ENCODE results near the gene GPR63. TPM values are rescaled to one million over a fixed set of nuclear protein-coding genes. Genes with fewer than 3 reads are reported as not detected.

Gene GPR63
- total and polyA plus RNA-seq, 2 of the 13 experiments (the other 11 are each of a cell fraction or from before 2014, with no cell fraction given): 0.01 to 0.02 TPM

- in situ Hi-C loops (cut with HindIII; ENCODE audit: extremely low pct_ligation_motif_present, low pct_unique_long_range_greater_than_20kb) (no loop called here), intact Hi-C loops (cut with micrococcal nuclease; ENCODE audit: unreplicated experiment) (no loop called here)
- H3K9ac ChIP-seq (ENCODE audit: insufficient read depth, low read depth, low read length): no peak overlapping the region
- H3K4me3 ChIP-seq (replicated peaks in 1 of 3; ENCODE audit: insufficient read depth in 1 of 3, low read depth in 2 of 3, low read length in 3 of 3): no peak overlapping the region
- no peak overlapping the region for H2AFZ ChIP-seq (ENCODE audit: low read length)
- no peak overlapping the region for H3K27ac ChIP-seq (ENCODE audit: extremely low read length, insufficient read depth, low read length)
- ATAC-seq (no peak), FAIRE-seq (no peak), DNase-seq (ENCODE audit: low spot score) (no peak)
- H3K36me3 ChIP-seq (replicated peaks in 1 of 2; ENCODE audit: control insufficient read depth in 1 of 2, insufficient read depth in 2 of 2, low read length in 2 of 2): no peaks in the 10 kb centered on the region
- no peaks in the 10 kb centered on the region for H4K20me1 ChIP-seq (ENCODE audit: insufficient read depth, low read length)
- H3K27me3 ChIP-seq (ENCODE audit: control insufficient read depth in 1 of 2, insufficient read depth in 2 of 2, low read length in 2 of 2): no peaks in the 10 kb centered on the region
- no peak for TF ChIP-seq RFX5 (IDR thresholded peaks at IDR 0.05; ENCODE audit: low read depth, low read length)
- no peak for TF ChIP-seq GRHL1 (CRISPR knock-in tag; conservative IDR thresholded peaks at IDR 0.05)
- no peak for TF ChIP-seq CBFB (CRISPR knock-in tag; IDR thresholded peaks at IDR 0.05)
- TF ChIP-seq KLF9 (CRISPR knock-in tag; IDR thresholded peaks at IDR 0.05; ENCODE audit: low read depth): no peak
- TF ChIP-seq ELF1 (CRISPR knock-in tag; IDR thresholded peaks at IDR 0.05): no peak
- TF ChIP-seq KLF13 (CRISPR knock-in tag; IDR thresholded peaks at IDR 0.05): no peak
- TF ChIP-seq ZNF558 (CRISPR knock-in tag; IDR thresholded peaks at IDR 0.05; ENCODE audit: borderline replicate concordance): no peak
- TF ChIP-seq BRF2 (CRISPR knock-in tag; IDR thresholded peaks at IDR 0.05): no peak
- no peak for TF ChIP-seq KAT2B (IDR thresholded peaks at IDR 0.05; ENCODE audit: borderline replicate concordance, low read depth, low read length)
- TF ChIP-seq ZNF484 (CRISPR knock-in tag; IDR thresholded peaks at IDR 0.05; ENCODE audit: borderline replicate concordance, low read depth): no peak
- TF ChIP-seq CSRNP1 (CRISPR knock-in tag; IDR thresholded peaks at IDR 0.05): no peak
- TF ChIP-seq FOXA3 (CRISPR knock-in tag; IDR thresholded peaks at IDR 0.05): no peak
- TF ChIP-seq PHF8 (CRISPR knock-in tag; IDR thresholded peaks at IDR 0.05): no peak
- no peak for TF ChIP-seq ZNF629 (CRISPR knock-in tag; conservative IDR thresholded peaks at IDR 0.05)
- TF ChIP-seq ZNF549 (CRISPR knock-in tag; IDR thresholded peaks at IDR 0.05): no peak
- no peak for TF ChIP-seq MAFF (IDR thresholded peaks at IDR 0.05; ENCODE audit: low read depth, low read length)
- no TSS peak for BruUV-seq (replicated peaks)
- no peaks in the 10 kb centered on the region for H3K9me3 ChIP-seq (ENCODE audit: low read length)
- 5% methylated on average over 1 of the region's 1 CpG for WGBS (ENCODE audit: low lambda C conversion rate)
- POLR2A ChIA-PET: no interaction called here
- H3K4me1 ChIP-seq (ENCODE audit: insufficient read depth, low read length): no peaks in the 10 kb centered on the region
- H3K4me2 ChIP-seq (ENCODE audit: low read depth, low read length): no peak overlapping the region
- H3K79me2 ChIP-seq (ENCODE audit: insufficient read depth, low read length): no peaks in the 10 kb centered on the region
- CTCF ChIA-PET (ENCODE audit: low intra/inter-chr PET ratio, low total read pairs): no interaction called here
Observed at GRCh38 chr6:96794980-96795379, 42.3 kb downstream of the GPR63 start.
